Breast epithelium (tissue), 4 donors: Measurements from ENCODE around the gene NSUN3. TPM values are rescaled to one million over a fixed set of nuclear protein-coding genes. Genes with fewer than 3 reads are reported as not detected.

Experiments
- DNase-seq, 2 donors: peaks; one replicate each; pipeline ENCODE4 v3.0.0-alpha.2; 2019; ENCODE audit warnings: low spot score in 2 of 2
- H3K27ac ChIP-seq, 2 donors: fragments of 200-600 bp; sonication (generic) in 1 of 2; one replicate each; pipeline ENCODE4 v1.5.1; 2016 to 2019; ENCODE audit warnings: mild to moderate bottlenecking in 1 of 2
- H3K27me3 ChIP-seq, 2 donors: fragments of 200-600 bp; sonication (generic) in 1 of 2; one replicate each; pipeline versions ENCODE4 v1.5.1 to v1.6.0; 2017 to 2019; ENCODE audit warnings: control low read depth in 1 of 2, mild to moderate bottlenecking in 1 of 2
- H3K36me3 ChIP-seq: fragments of 200-600 bp; one replicate; pipeline ENCODE4 v1.5.1; 2019
- H3K4me1 ChIP-seq, 2 donors: fragments of 200-600 bp; sonication (generic); one replicate each; pipeline ENCODE4 v1.5.1; 2016 to 2019; ENCODE audit warnings: control low read depth in 1 of 2
- H3K4me3 ChIP-seq, 3 donors: fragments of 200-600 bp; sonication (generic); 1 replicate in 2 of 3; 2 replicates in 1 of 3; pipeline ENCODE4 v1.5.1; 2016 to 2019; ENCODE audit warnings: mild to moderate bottlenecking in 3 of 3, moderate library complexity in 2 of 3
- H3K9me3 ChIP-seq, 2 donors: fragments of 200-600 bp; sonication (generic) in 1 of 2; one replicate each; pipeline ENCODE4 v1.5.1; 2016 to 2019; ENCODE audit warnings: control low read depth in 1 of 2
- CTCF ChIP-seq, 3 donors: fragments of 450-650 bp; IDR thresholded peaks; one replicate each; pipeline ENCODE4 v1.5.1; 2016 to 2017; ENCODE audit warnings: antibody characterized with exemption in 3 of 3, mild to moderate bottlenecking in 3 of 3, moderate library complexity in 3 of 3
- POLR2A ChIP-seq: fragments of 450-650 bp; IDR thresholded peaks from one replicate; pipeline ENCODE4 v1.6.1; 2016; ENCODE audit warnings: antibody characterized with exemption, mild to moderate bottlenecking, moderate library complexity
- POLR2AphosphoS5 ChIP-seq, 3 donors: sonication (generic); formaldehyde crosslinking; IDR thresholded peaks; one replicate each; pipeline ENCODE4 v1.6.1; 2017; ENCODE audit warnings: antibody characterized with exemption in 3 of 3
- intact Hi-C: fragments of 100-400 bp; cut with DNase I; formaldehyde crosslinking; loops from one replicate; pipeline ENCODE4 v1.15.1; 2023; ENCODE audit warnings: low total_unique reads
- total RNA-seq, 3 donors: library from RNA; depleted of rRNA; stranded (reverse); fragments of >200 nt; gene quantifications; one replicate each; pipeline ENCODE4 v1.1.0, GENCODE V29; 2016

NSUN3 gene
- total RNA-seq, 3 donors from 2014 or later = 7.4 to 21.4 (median 14.1) TPM

- no peak for DNase-seq
- Histone ChIP-seq H3K27ac (no peak overlapping the region), H3K4me1 (no peaks in the 10 kb centered on the region), H3K36me3 (no peaks in the 10 kb centered on the region), H3K4me3 (no peak overlapping the region), H3K27me3 (no peaks in the 10 kb centered on the region), H3K9me3 (no peaks in the 10 kb centered on the region)
- intact Hi-C loops = no loop called here
- TF ChIP-seq CTCF (IDR thresholded peaks at IDR 0.05) (no peak), POLR2AphosphoS5 (IDR thresholded peaks at IDR 0.05) (no peak), POLR2A (no peak)
These were observed 109.9 kb downstream of the NSUN3 start for GRCh38 chr3:94172695-94173310.

GRCh38 chr3:94173673-94174434 is 111.0 kb downstream of the NSUN3 start:
- Histone ChIP-seq H3K27me3 (no peaks in the 10 kb centered on the region), H3K27ac (no peak overlapping the region), H3K4me3 (no peak overlapping the region), H3K9me3 (no peaks in the 10 kb centered on the region), H3K36me3 (no peaks in the 10 kb centered on the region), H3K4me1 (no peaks in the 10 kb centered on the region)
- intact Hi-C loops = no loop called here
- TF ChIP-seq POLR2A (no peak), POLR2AphosphoS5 (IDR thresholded peaks at IDR 0.05) (no peak), CTCF (IDR thresholded peaks at IDR 0.05) (no peak)
- no peak for DNase-seq

GRCh38 chr3:94175677-94176076 is 112.8 kb downstream of the NSUN3 start:
- Histone ChIP-seq H3K36me3 (no peaks in the 10 kb centered on the region), H3K4me1 (no peaks in the 10 kb centered on the region), H3K27me3 (no peaks in the 10 kb centered on the region), H3K27ac (no peak overlapping the region), H3K4me3 (no peak overlapping the region), H3K9me3 (no peaks in the 10 kb centered on the region)
- intact Hi-C loops = no loop called here
- DNase-seq = no peak
- no peak for TF ChIP-seq POLR2A
- TF ChIP-seq CTCF (IDR thresholded peaks at IDR 0.05) = no peak
- TF ChIP-seq POLR2AphosphoS5 (IDR thresholded peaks at IDR 0.05) = no peak

GRCh38 chr3:94176988-94177745 is 114.3 kb downstream of the NSUN3 start:
- Histone ChIP-seq H3K4me1 (no peaks in the 10 kb centered on the region), H3K27me3 (no peaks in the 10 kb centered on the region), H3K27ac (no peak overlapping the region), H3K4me3 (peak overlapping the region in 1 of 3 donors; percentile 32), H3K36me3 (no peaks in the 10 kb centered on the region), H3K9me3 (no peaks in the 10 kb centered on the region)
- no peak for DNase-seq
- intact Hi-C loops = no loop called here
- TF ChIP-seq CTCF (IDR thresholded peaks at IDR 0.05) = no peak
- no peak for TF ChIP-seq POLR2AphosphoS5 (IDR thresholded peaks at IDR 0.05)
- no peak for TF ChIP-seq POLR2A

Other genes starting within 250 kb of the NSUN3 start
- 10 to 100 TPM; 65.4 to 74.4 (median 65.7) TPM for gene PROS1, start 89.2 kb upstream of the NSUN3 start, total RNA-seq
- 10 to 100 TPM in 2 of 3 donors, 1 to 10 TPM in 1; 7.4 to 12.6 (median 12.1) TPM for gene ARL13B, start 82.9 kb upstream of the NSUN3 start, total RNA-seq
- gene STX19, start 34.5 kb upstream of the NSUN3 start, total RNA-seq = 1 to 10 TPM in 2 of 3 donors, not detected in 1; 1.6 to 5.9 TPM
- 1 to 10 TPM; 3.8 to 8.5 (median 8.2) TPM for gene DHFR2, start 145 bp upstream of the NSUN3 start, total RNA-seq